ENCODE measurements around the gene ARL5B.
A peak's percentile ranks its signal among the peaks of the same experiment; 100 is the strongest.

ARL5B gene

GRCh38 chr10:18658271-18659124, 733 bp upstream of the ARL5B start:
- no peak for DNase-seq (ENCODE audit: low spot score)

GRCh38 chr10:18659819-18660535, 746 bp downstream of the ARL5B start:
- DNase-seq (ENCODE audit: low spot score): no peak

- no peak for DNase-seq (ENCODE audit: low spot score)
These were observed 1.7 kb downstream of the ARL5B start for GRCh38 chr10:18660816-18661431.

GRCh38 chr10:18664841-18665478, 5.7 kb downstream of the ARL5B start:
- DNase-seq (ENCODE audit: low spot score): no peak

- DNase-seq (ENCODE audit: low spot score): peak; percentile 14
These were observed 6.8 kb downstream of the ARL5B start for GRCh38 chr10:18665815-18666558.

GRCh38 chr10:18666810-18667209, 7.6 kb downstream of the ARL5B start:
- DNase-seq (ENCODE audit: low spot score): no peak

GRCh38 chr10:18668026-18668425, 8.8 kb downstream of the ARL5B start:
- DNase-seq (ENCODE audit: low spot score): no peak

GRCh38 chr10:18675086-18675801, 16.0 kb downstream of the ARL5B start:
- DNase-seq (ENCODE audit: low spot score): no peak

GRCh38 chr10:18680754-18681153, 21.5 kb downstream of the ARL5B start:
- no peak for DNase-seq (ENCODE audit: low spot score)

- DNase-seq (ENCODE audit: low spot score): no peak
These were observed 22.1 kb downstream of the ARL5B start for GRCh38 chr10:18681366-18681765.

- DNase-seq (ENCODE audit: low spot score): no peak
These were observed 22.8 kb downstream of the ARL5B start for GRCh38 chr10:18681971-18682411.

- no peak for DNase-seq (ENCODE audit: low spot score)
These were observed 24.2 kb downstream of the ARL5B start for GRCh38 chr10:18683427-18683826.

GRCh38 chr10:18684416-18684815, 25.2 kb downstream of the ARL5B start:
- no peak for DNase-seq (ENCODE audit: low spot score)

GRCh38 chr10:18684953-18685352, 25.7 kb downstream of the ARL5B start:
- DNase-seq (ENCODE audit: low spot score): no peak

GRCh38 chr10:18685555-18685954, 26.3 kb downstream of the ARL5B start:
- DNase-seq (ENCODE audit: low spot score): no peak

- no peak for DNase-seq (ENCODE audit: low spot score)
These were observed 28.0 kb downstream of the ARL5B start for GRCh38 chr10:18687195-18687594.

GRCh38 chr10:18687706-18688105, 28.5 kb downstream of the ARL5B start:
- no peak for DNase-seq (ENCODE audit: low spot score)

- no peak for DNase-seq (ENCODE audit: low spot score)
These were observed 30.3 kb downstream of the ARL5B start for GRCh38 chr10:18689498-18689897.

GRCh38 chr10:18690541-18690940, 31.3 kb downstream of the ARL5B start:
- DNase-seq (ENCODE audit: low spot score): no peak

- no peak for DNase-seq (ENCODE audit: low spot score)
These were observed 40.9 kb downstream of the ARL5B start for GRCh38 chr10:18699849-18700840.
